Chondrocyte (in vitro differentiated cells): ENCODE data around the gene ENTREP3. TPM values are rescaled to one million over a fixed set of nuclear protein-coding genes. Genes with fewer than 3 reads are reported as not detected.
A peak's percentile ranks its signal among the peaks of the same experiment; 100 is the strongest.

ENCODE experiments used
- DNase-seq: peaks from one replicate; pipeline ENCODE4 v3.0.0; 2021; ENCODE audit warnings: mixed read lengths, low spot score
- H3K27ac Mint-ChIP-seq: one replicate; pipeline ENCODE4 v1.8.0; 2021; ENCODE audit warnings: mild to moderate bottlenecking, moderate library complexity, mixed read lengths; ENCODE audit not compliant: unreplicated experiment
- H3K27me3 Mint-ChIP-seq: 2 replicates; pipeline ENCODE4 v1.8.0; 2021; ENCODE audit warnings: low read depth, mixed read lengths
- H3K36me3 Mint-ChIP-seq: 2 replicates; pipeline ENCODE4 v1.8.0; 2021; ENCODE audit warnings: low read depth, mixed read lengths
- H3K4me1 Mint-ChIP-seq: 2 replicates; pipeline ENCODE4 v1.8.0; 2021; ENCODE audit warnings: low read depth, mild to moderate bottlenecking, mixed read lengths
- H3K4me3 Mint-ChIP-seq: one replicate; pipeline ENCODE4 v1.8.0; 2021; ENCODE audit warnings: mild to moderate bottlenecking, moderate library complexity, mixed read lengths; ENCODE audit not compliant: unreplicated experiment
- H3K9me3 Mint-ChIP-seq: 2 replicates; pipeline ENCODE4 v1.8.0; 2021; ENCODE audit warnings: low read depth, mixed read lengths
- total RNA-seq: library from RNA; stranded (reverse); gene quantifications from 3 replicates; pipeline ENCODE4 v1.2.1, GENCODE V29; 2021
- TF ChIP-seq, protein P1 (sequence below): fragments of 200-600 bp; sonication (generic); IDR thresholded peaks from 2 replicates; pipeline ENCODE4 v1.5.0; 2021; ENCODE audit warnings: antibody characterized with exemption, mild to moderate bottlenecking, moderate library complexity

The ENTREP3 gene
- total RNA-seq, 1 donor from 2014 or later, result 42.8 TPM

GRCh38 chr1:155206891-155207805, 48.1 kb downstream of the ENTREP3 start:
- peaks cover 43% of the 10 kb centered on the region for H3K4me1 Mint-ChIP-seq
- DNase-seq, result peak; percentile 69
- no peaks in the 10 kb centered on the region for H3K9me3 Mint-ChIP-seq
- peak overlapping the region; percentile 80 for H3K4me3 Mint-ChIP-seq
- H3K27ac Mint-ChIP-seq, result peak overlapping the region; percentile 99
- peaks cover 2% of the 10 kb centered on the region for H3K36me3 Mint-ChIP-seq
- TF ChIP-seq, protein P1, sequence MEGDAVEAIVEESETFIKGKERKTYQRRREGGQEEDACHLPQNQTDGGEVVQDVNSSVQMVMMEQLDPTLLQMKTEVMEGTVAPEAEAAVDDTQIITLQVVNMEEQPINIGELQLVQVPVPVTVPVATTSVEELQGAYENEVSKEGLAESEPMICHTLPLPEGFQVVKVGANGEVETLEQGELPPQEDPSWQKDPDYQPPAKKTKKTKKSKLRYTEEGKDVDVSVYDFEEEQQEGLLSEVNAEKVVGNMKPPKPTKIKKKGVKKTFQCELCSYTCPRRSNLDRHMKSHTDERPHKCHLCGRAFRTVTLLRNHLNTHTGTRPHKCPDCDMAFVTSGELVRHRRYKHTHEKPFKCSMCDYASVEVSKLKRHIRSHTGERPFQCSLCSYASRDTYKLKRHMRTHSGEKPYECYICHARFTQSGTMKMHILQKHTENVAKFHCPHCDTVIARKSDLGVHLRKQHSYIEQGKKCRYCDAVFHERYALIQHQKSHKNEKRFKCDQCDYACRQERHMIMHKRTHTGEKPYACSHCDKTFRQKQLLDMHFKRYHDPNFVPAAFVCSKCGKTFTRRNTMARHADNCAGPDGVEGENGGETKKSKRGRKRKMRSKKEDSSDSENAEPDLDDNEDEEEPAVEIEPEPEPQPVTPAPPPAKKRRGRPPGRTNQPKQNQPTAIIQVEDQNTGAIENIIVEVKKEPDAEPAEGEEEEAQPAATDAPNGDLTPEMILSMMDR, result peak; percentile 93
- no peaks in the 10 kb centered on the region for H3K27me3 Mint-ChIP-seq

DNA sequence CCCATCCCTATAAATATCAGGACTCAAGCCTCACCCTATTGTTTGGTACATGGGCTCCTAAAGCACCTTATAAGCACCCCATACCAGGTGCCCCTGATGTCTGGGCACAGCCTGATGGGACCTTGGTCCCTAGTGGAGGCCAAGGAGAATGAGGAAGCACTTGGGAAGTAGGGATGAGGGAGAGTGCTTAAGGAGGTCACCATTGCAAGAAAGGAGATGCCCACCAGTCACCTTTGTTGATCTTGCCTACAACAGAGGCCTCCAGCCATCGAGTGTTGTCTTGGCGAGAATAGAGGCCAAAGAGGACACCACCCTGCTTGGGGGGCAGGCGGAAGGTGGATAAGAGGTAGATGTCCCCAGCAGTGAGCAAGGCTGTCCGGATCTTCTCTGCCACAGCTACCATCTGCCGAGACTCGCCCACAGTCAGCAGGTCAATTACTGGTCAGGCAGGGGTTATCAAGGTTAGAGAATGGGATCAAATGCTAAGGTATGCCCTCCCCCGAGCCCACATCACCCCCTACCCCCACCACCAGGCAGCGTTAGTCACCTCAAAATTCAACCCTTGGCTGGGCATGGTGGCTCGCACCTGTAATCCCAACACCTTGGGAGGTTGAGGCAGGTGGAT, 49.2 kb downstream of the ENTREP3 start:
- Mint-ChIP-seq H3K4me3 (no peak overlapping the region), H3K9me3 (no peaks in the 10 kb centered on the region), H3K27ac (no peak overlapping the region), H3K4me1 (peaks cover 37% of the 10 kb centered on the region), H3K36me3 (peaks cover 4% of the 10 kb centered on the region), H3K27me3 (no peaks in the 10 kb centered on the region)
- DNase-seq, result peak; percentile 48
- TF ChIP-seq, protein P1, result no peak

- TF ChIP-seq, protein P1, result no peak
- Mint-ChIP-seq H3K27me3 (no peaks in the 10 kb centered on the region), H3K27ac (no peak overlapping the region), H3K9me3 (no peaks in the 10 kb centered on the region), H3K4me3 (no peak overlapping the region), H3K4me1 (peaks cover 29% of the 10 kb centered on the region), H3K36me3 (peaks cover 7% of the 10 kb centered on the region)
- peak; percentile 87 for DNase-seq
These were observed 50.2 kb downstream of the ENTREP3 start for GRCh38 chr1:155205035-155205434.

DNA sequence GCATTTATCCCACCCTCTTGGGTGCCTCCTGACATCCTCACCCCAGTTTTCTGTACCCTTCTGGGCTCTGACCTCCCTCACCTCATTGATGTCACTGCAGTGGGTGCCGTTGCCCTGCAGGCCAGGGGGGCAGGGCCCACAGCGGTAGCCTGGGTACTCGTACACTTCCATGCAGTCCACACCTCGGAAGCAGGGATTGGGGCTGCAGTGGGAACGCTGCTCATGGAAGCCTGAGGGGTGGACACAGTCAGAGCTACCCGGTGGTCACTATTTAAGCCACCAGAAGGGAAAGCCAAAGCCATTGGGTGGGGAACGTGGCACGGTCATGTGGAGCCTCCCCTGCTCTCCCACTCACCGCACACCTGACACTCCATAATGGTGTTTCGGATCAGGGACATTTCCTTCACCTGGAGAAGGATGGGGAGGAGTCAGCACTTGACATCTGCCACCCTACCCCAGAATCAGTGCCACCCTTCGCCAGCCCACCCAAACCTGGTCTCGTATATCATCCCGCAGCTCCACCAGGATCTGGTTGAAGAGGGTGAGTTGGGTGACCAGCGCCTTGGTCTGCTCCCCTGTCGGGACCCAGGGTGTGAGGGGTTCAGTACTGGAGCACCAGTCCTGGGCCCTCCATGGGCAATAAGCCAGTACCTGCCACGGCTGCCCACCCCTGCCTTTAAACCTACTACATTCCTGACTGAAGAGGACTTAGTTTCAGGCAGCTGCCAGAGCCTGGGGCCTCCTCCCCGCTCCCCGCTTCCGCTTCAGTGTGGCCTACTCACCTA, 52.4 kb downstream of the ENTREP3 start:
- peaks cover 17% of the 10 kb centered on the region for H3K4me1 Mint-ChIP-seq
- TF ChIP-seq, protein P1, result no peak
- DNase-seq, result peak; percentile 87

GRCh38 chr1:155202198-155202597, 53.1 kb downstream of the ENTREP3 start:
- H3K36me3 Mint-ChIP-seq, result peaks cover 16% of the 10 kb centered on the region
- H3K4me1 Mint-ChIP-seq, result peaks cover 11% of the 10 kb centered on the region
- peak; percentile 74 for DNase-seq
- no peaks in the 10 kb centered on the region for H3K9me3 Mint-ChIP-seq
- TF ChIP-seq, protein P1, result no peak
- H3K27ac Mint-ChIP-seq, result no peak overlapping the region
- H3K27me3 Mint-ChIP-seq, result no peaks in the 10 kb centered on the region
- no peak overlapping the region for H3K4me3 Mint-ChIP-seq

More for the DNA sequence above, 52.4 kb downstream of the ENTREP3 start:
- Mint-ChIP-seq H3K4me3 (no peak overlapping the region), H3K27ac (no peak overlapping the region), H3K27me3 (no peaks in the 10 kb centered on the region), H3K36me3 (peaks cover 12% of the 10 kb centered on the region), H3K9me3 (no peaks in the 10 kb centered on the region)
